IMR-90 (cell line): Measurements from ENCODE around the gene DNAJC27. TPM values are rescaled to one million over a fixed set of nuclear protein-coding genes. Genes with fewer than 3 reads are reported as not detected.

Experiments
- ATAC-seq: fragments of 200-7000 bp; cut with Tn5 transposase; 2 replicates; pipeline ENCODE4 v1.9.1; 2020; ENCODE audit warnings: low read depth, mild to moderate bottlenecking, moderate library complexity
- BruUV-seq: library from RNA; stranded (reverse); fragments of 400-500 nt; replicated peaks from 2 replicates; lab custom pipeline; 2021; lab: Mats Ljungman, UMichigan
- CTCF ChIA-PET: fragments of 300-600 bp; formaldehyde crosslinking; extraction: SDS; loops from one replicate; lab custom pipeline; 2021; ENCODE audit warnings: antibody characterized with exemption; lab: Yijun Ruan, JAX
- POLR2A ChIA-PET: fragments of 300-600 bp; sonication (Branson Sonifier 250); formaldehyde crosslinking; loops from one replicate; lab custom pipeline; 2022; ENCODE audit warnings: antibody characterized with exemption; ENCODE audit not compliant: unreplicated experiment; lab: Charles Lee
- DNase-seq: peaks from one replicate; pipeline ENCODE4 v3.0.0; 2013
- H2AFZ ChIP-seq: replicated peaks from 2 replicates; pipeline ENCODE3; 2013; ENCODE audit warnings: low read length, mild to moderate bottlenecking; ENCODE audit not compliant: poor library complexity
- H2AK5ac ChIP-seq: 2 replicates; pipeline ENCODE4 v1.6.1; 2013; ENCODE audit warnings: low read depth, low read length, inconsistent platforms
- H2AK9ac ChIP-seq: replicated peaks from 2 replicates; pipeline ENCODE3; 2013; ENCODE audit warnings: mild to moderate bottlenecking, low read depth, low read length, moderate library complexity; ENCODE audit not compliant: poor library complexity
- H2BK120ac ChIP-seq: 2 replicates; pipeline ENCODE4 v1.6.1; 2013; ENCODE audit warnings: low read depth, low read length, inconsistent platforms
- H2BK15ac ChIP-seq: 3 replicates; pipeline ENCODE4 v1.6.1; 2013; ENCODE audit warnings: low read depth, low read length, inconsistent platforms
- H2BK20ac ChIP-seq: 2 replicates; pipeline ENCODE4 v1.6.1; 2013; ENCODE audit warnings: low read depth, mild to moderate bottlenecking, inconsistent platforms, low read length, moderate library complexity
- H2BK5ac ChIP-seq: 2 replicates; pipeline ENCODE4 v1.6.1; 2013; ENCODE audit warnings: mild to moderate bottlenecking, low read depth, low read length, inconsistent platforms; ENCODE audit not compliant: poor library complexity, severe bottlenecking
- H3K14ac ChIP-seq: replicated peaks from 2 replicates; pipeline ENCODE4 v1.6.1; 2013; ENCODE audit warnings: low read depth, low read length, inconsistent platforms
- H3K18ac ChIP-seq: 2 replicates; pipeline ENCODE4 v1.6.1; 2013; ENCODE audit warnings: low read depth, low read length, control low read depth
- H3K23ac ChIP-seq: 2 replicates; pipeline ENCODE4 v1.6.1; 2013; ENCODE audit warnings: low read depth, low read length, inconsistent platforms
- H3K27ac ChIP-seq: 2 replicates; pipeline ENCODE4 v1.5.1; 2013; ENCODE audit warnings: mild to moderate bottlenecking, control low read depth, low read length; ENCODE audit not compliant: insufficient read depth
- H3K27me3 ChIP-seq: 2 replicates; pipeline ENCODE4 v1.6.1; 2013; ENCODE audit warnings: low read length; ENCODE audit not compliant: control insufficient read depth, insufficient read depth
- H3K36me3 ChIP-seq: 2 replicates; pipeline ENCODE4 v1.6.1; 2013; ENCODE audit warnings: low read length, mixed read lengths; ENCODE audit not compliant: control insufficient read depth, insufficient read depth
- H3K4ac ChIP-seq: 2 replicates; pipeline ENCODE4 v1.6.1; 2013; ENCODE audit warnings: low read depth, low read length, inconsistent platforms
- H3K4me1 ChIP-seq: 2 replicates; pipeline ENCODE4 v1.6.1; 2013; ENCODE audit warnings: low read length, mixed read lengths; ENCODE audit not compliant: control insufficient read depth, insufficient read depth
- H3K4me2 ChIP-seq: 2 replicates; pipeline ENCODE4 v1.6.1; 2013; ENCODE audit warnings: low read depth, mild to moderate bottlenecking, control low read depth, low read length, moderate library complexity
- H3K4me3 ChIP-seq: 2 replicates; pipeline ENCODE4 v1.5.1; 2013; ENCODE audit warnings: low read depth, mild to moderate bottlenecking, control low read depth, low read length, moderate library complexity; ENCODE audit not compliant: insufficient read depth
- H3K56ac ChIP-seq: 2 replicates; pipeline ENCODE4 v1.6.1; 2013; ENCODE audit warnings: low read length, inconsistent platforms; ENCODE audit not compliant: insufficient read depth; ENCODE audit errors: extremely low read depth
- H3K79me1 ChIP-seq, 2 experiments: 2 replicates each; pipeline ENCODE4 v1.6.1; 2013; ENCODE audit warnings: low read length in 2 of 2, inconsistent platforms in 1 of 2, low read depth in 1 of 2
- H3K9ac ChIP-seq: 2 replicates; pipeline ENCODE4 v1.6.1; 2013; ENCODE audit warnings: low read depth, low read length, control low read depth
- H3K9me1 ChIP-seq: 2 replicates; pipeline ENCODE4 v1.6.1; 2013; ENCODE audit warnings: low read length, inconsistent platforms; ENCODE audit not compliant: insufficient read depth
- H3K9me3 ChIP-seq: 2 replicates; pipeline ENCODE4 v1.6.1; 2013; ENCODE audit warnings: low read length; ENCODE audit not compliant: control insufficient read depth, insufficient read depth
- H4K20me1 ChIP-seq: 2 replicates; pipeline ENCODE4 v1.6.1; 2013; ENCODE audit warnings: low read length, inconsistent platforms; ENCODE audit not compliant: insufficient read depth
- H4K5ac ChIP-seq: 2 replicates; pipeline ENCODE4 v1.6.1; 2013; ENCODE audit warnings: mild to moderate bottlenecking, low read depth, low read length, control low read depth
- H4K8ac ChIP-seq, 2 experiments: 2 replicates each; pipeline ENCODE4 v1.6.1; 2013; ENCODE audit warnings: low read depth in 2 of 2, low read length in 2 of 2, control low read depth in 1 of 2, inconsistent platforms in 1 of 2
- H4K91ac ChIP-seq: 2 replicates; pipeline ENCODE4 v1.6.1; 2013; ENCODE audit warnings: low read depth, low read length, inconsistent platforms; ENCODE audit not compliant: insufficient read depth
- BHLHE40 ChIP-seq: fragments of 150-350 bp; IDR thresholded peaks from 2 replicates; pipeline ENCODE4 v1.6.1; 2016; ENCODE audit warnings: mild to moderate bottlenecking, low read depth, low read length
- CEBPB ChIP-seq: IDR thresholded peaks from 2 replicates; pipeline ENCODE4 v1.6.1; 2012; ENCODE audit warnings: low read depth, low read length, improper control_type of control experiment
- CHD1 ChIP-seq: IDR thresholded peaks from 2 replicates; pipeline ENCODE4 v1.6.1; 2012; ENCODE audit warnings: low read depth, low read length, improper control_type of control experiment
- FOS ChIP-seq: fragments of 150-350 bp; IDR thresholded peaks from 2 replicates; pipeline ENCODE4 v1.6.1; 2016; ENCODE audit warnings: low read depth, low read length
- MAFK ChIP-seq: IDR thresholded peaks from 2 replicates; pipeline ENCODE4 v1.6.1; 2012; ENCODE audit warnings: low read depth, low read length, improper control_type of control experiment
- MAZ ChIP-seq: IDR thresholded peaks from 2 replicates; pipeline ENCODE4 v1.6.1; 2012; ENCODE audit warnings: low read depth, mild to moderate bottlenecking, low read length, improper control_type of control experiment, moderate library complexity, borderline replicate concordance
- MXI1 ChIP-seq: IDR thresholded peaks from 2 replicates; pipeline ENCODE4 v1.6.1; 2012; ENCODE audit warnings: low read depth, mild to moderate bottlenecking, low read length, moderate library complexity, borderline replicate concordance
- NFE2L2 ChIP-seq: fragments of 150-350 bp; IDR thresholded peaks from 2 replicates; pipeline ENCODE4 v1.6.1; 2016; ENCODE audit warnings: low read depth, mild to moderate bottlenecking, low read length
- POLR2A ChIP-seq: IDR thresholded peaks from 2 replicates; pipeline ENCODE4 v1.6.1; 2012; ENCODE audit warnings: mild to moderate bottlenecking, low read depth, low read length
- RAD21 ChIP-seq: IDR thresholded peaks from 2 replicates; pipeline ENCODE4 v1.6.1; 2012; ENCODE audit warnings: low read length, improper control_type of control experiment
- RCOR1 ChIP-seq: IDR thresholded peaks from 2 replicates; pipeline ENCODE4 v1.6.1; 2012; ENCODE audit warnings: mild to moderate bottlenecking, low read length, improper control_type of control experiment; ENCODE audit not compliant: insufficient replicate concordance
- RFX5 ChIP-seq: IDR thresholded peaks from 2 replicates; pipeline ENCODE4 v1.8.0; 2012; ENCODE audit warnings: low read depth, mild to moderate bottlenecking, low read length, moderate library complexity
- SMC3 ChIP-seq: fragments of 150-350 bp; IDR thresholded peaks from 2 replicates; pipeline ENCODE4 v1.6.1; 2016; ENCODE audit warnings: low read depth, mild to moderate bottlenecking, antibody characterized with exemption, low read length, moderate library complexity
- WGBS, 2 experiments: methylation state at CpG; one replicate each; pipeline versions ENCODE4 v1.1.5 to v1.1.7; 2013; ENCODE audit warnings: missing lambda C conversion rate in 2 of 2; ENCODE audit not compliant: insufficient read length in 1 of 2; ENCODE audit errors: extremely low coverage in 2 of 2; 5-methylcytosine and 5-hydroxymethylcytosine counted together
- dilution Hi-C: fragments of 300-500 bp; cut with HindIII; formaldehyde crosslinking; loops from one replicate; pipeline ENCODE4 v1.14.3; 2018; ENCODE audit warnings: low sequenced_read_pairs; ENCODE audit not compliant: unreplicated experiment
- in situ Hi-C: fragments of 300-500 bp; cut with MboI; formaldehyde crosslinking; loops from 3 replicates; pipeline ENCODE4 v1.14.3; 2019; ENCODE audit warnings: low sequenced_read_pairs, inconsistent platforms, mixed read lengths
- intact Hi-C: fragments of 100-400 bp; cut with micrococcal nuclease; formaldehyde crosslinking; loops from 2 replicates; pipeline ENCODE4 v1.10.0; 2022
- polyA plus RNA-seq, 3 experiments: library from polyadenylated mRNA; depleted of rRNA; stranded (reverse); fragments of >200 nt; gene quantifications; 2 replicates each; pipeline ENCODE4 v1.2.3, GENCODE V29; 2012; ENCODE audit warnings: low replicate concordance in 1 of 3
- total RNA-seq: library from RNA; depleted of rRNA; stranded (reverse); fragments of >200 nt; gene quantifications from 2 replicates; pipeline ENCODE4 v1.2.3, GENCODE V29; 2012
- TF ChIP-seq, protein P1 (sequence below): fragments of 150-350 bp; IDR thresholded peaks from 2 replicates; pipeline ENCODE4 v1.6.1; 2017; ENCODE audit warnings: mild to moderate bottlenecking, antibody characterized with exemption, low read length, low read depth
- TF ChIP-seq, protein P2 (sequence below): fragments of 150-350 bp; IDR thresholded peaks from 2 replicates; pipeline ENCODE4 v1.6.1; 2016; ENCODE audit warnings: low read depth, mild to moderate bottlenecking, low read length, moderate library complexity, borderline replicate concordance
- TF ChIP-seq, protein P3 (sequence below): conservative IDR thresholded peaks from 2 replicates; pipeline ENCODE4 v1.5.1; 2012; ENCODE audit warnings: mild to moderate bottlenecking, low read depth, low read length, improper control_type of control experiment

The DNAJC27 gene
- total and polyA plus RNA-seq, 2 of the 4 experiments (the other 2 are of a cell fraction) = 1.6 to 2.0 TPM

- ATAC-seq (no peak), DNase-seq (no peak)
- H2BK5ac ChIP-seq = no peak overlapping the region
- no peaks in the 10 kb centered on the region for H3K9me3 ChIP-seq
- peaks cover 8% of the 10 kb centered on the region for H3K27me3 ChIP-seq
- no peak overlapping the region for H3K23ac ChIP-seq
- no peak overlapping the region for H2BK20ac ChIP-seq
- no peak overlapping the region for H3K27ac ChIP-seq
- H3K14ac ChIP-seq = no peak overlapping the region
- no peak overlapping the region for H3K4me2 ChIP-seq
- H2BK15ac ChIP-seq = no peak overlapping the region
- H3K9me1 ChIP-seq = no peaks in the 10 kb centered on the region; the same call in 1 of the 2 replicates
- ChIA-PET POLR2A (no interaction called here), CTCF (interaction anchor here (1.0 kb wide), 1 partner anchor 11 kb away, joined by 3 read pairs; no protein-coding TSS in a partner anchor)
- no peak overlapping the region for H2AK5ac ChIP-seq
- H4K20me1 ChIP-seq = no peaks in the 10 kb centered on the region
- H3K79me1 ChIP-seq = no peaks in the 10 kb centered on the region
- no peak overlapping the region for H2AFZ ChIP-seq
- 85 to 100% methylated on average over 2 to 5 of the region's 8 CpGs for WGBS, 2 experiments
- H3K18ac ChIP-seq = no peak overlapping the region
- intact Hi-C loops (no loop called here), in situ Hi-C loops (no loop called here), dilution Hi-C loops (no loop called here)
- H3K4me1 ChIP-seq = peaks cover 1% of the 10 kb centered on the region; the same call in 1 of the 2 replicates
- H3K36me3 ChIP-seq = no peaks in the 10 kb centered on the region
- no peak overlapping the region for H4K5ac ChIP-seq
- no peak overlapping the region for H3K9ac ChIP-seq
- H3K4ac ChIP-seq = no peak overlapping the region
- no peak overlapping the region for H2BK120ac ChIP-seq
- no peak overlapping the region for H2AK9ac ChIP-seq
- no peak overlapping the region for H4K91ac ChIP-seq
- TF ChIP-seq BHLHE40 (no peak), MAFK (no peak), FOS (no peak), SMC3 (no peak), CEBPB (no peak), RAD21 (no peak), RCOR1 (no peak), POLR2A (no peak), CHD1 (no peak), MAZ (no peak), MXI1 (no peak), NFE2L2 (no peak), RFX5 (no peak)
- TF ChIP-seq, protein P1, sequence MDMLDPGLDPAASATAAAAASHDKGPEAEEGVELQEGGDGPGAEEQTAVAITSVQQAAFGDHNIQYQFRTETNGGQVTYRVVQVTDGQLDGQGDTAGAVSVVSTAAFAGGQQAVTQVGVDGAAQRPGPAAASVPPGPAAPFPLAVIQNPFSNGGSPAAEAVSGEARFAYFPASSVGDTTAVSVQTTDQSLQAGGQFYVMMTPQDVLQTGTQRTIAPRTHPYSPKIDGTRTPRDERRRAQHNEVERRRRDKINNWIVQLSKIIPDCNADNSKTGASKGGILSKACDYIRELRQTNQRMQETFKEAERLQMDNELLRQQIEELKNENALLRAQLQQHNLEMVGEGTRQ = no peak
- TF ChIP-seq, protein P2, sequence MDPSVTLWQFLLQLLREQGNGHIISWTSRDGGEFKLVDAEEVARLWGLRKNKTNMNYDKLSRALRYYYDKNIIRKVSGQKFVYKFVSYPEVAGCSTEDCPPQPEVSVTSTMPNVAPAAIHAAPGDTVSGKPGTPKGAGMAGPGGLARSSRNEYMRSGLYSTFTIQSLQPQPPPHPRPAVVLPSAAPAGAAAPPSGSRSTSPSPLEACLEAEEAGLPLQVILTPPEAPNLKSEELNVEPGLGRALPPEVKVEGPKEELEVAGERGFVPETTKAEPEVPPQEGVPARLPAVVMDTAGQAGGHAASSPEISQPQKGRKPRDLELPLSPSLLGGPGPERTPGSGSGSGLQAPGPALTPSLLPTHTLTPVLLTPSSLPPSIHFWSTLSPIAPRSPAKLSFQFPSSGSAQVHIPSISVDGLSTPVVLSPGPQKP = no peak
- TF ChIP-seq, protein P3, sequence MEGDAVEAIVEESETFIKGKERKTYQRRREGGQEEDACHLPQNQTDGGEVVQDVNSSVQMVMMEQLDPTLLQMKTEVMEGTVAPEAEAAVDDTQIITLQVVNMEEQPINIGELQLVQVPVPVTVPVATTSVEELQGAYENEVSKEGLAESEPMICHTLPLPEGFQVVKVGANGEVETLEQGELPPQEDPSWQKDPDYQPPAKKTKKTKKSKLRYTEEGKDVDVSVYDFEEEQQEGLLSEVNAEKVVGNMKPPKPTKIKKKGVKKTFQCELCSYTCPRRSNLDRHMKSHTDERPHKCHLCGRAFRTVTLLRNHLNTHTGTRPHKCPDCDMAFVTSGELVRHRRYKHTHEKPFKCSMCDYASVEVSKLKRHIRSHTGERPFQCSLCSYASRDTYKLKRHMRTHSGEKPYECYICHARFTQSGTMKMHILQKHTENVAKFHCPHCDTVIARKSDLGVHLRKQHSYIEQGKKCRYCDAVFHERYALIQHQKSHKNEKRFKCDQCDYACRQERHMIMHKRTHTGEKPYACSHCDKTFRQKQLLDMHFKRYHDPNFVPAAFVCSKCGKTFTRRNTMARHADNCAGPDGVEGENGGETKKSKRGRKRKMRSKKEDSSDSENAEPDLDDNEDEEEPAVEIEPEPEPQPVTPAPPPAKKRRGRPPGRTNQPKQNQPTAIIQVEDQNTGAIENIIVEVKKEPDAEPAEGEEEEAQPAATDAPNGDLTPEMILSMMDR = no peak
- H3K4me3 ChIP-seq = no peak overlapping the region
- no TSS peak for BruUV-seq
- H4K8ac ChIP-seq = no peak overlapping the region
- no peak overlapping the region for H3K56ac ChIP-seq
These were observed 13.8 kb upstream of the DNAJC27 start for GRCh38 chr2:24985511-24985910.
